BE2C (cell line): ENCODE data around the gene CILP. TPM values are rescaled to one million over a fixed set of nuclear protein-coding genes. Genes with fewer than 3 reads are reported as not detected.

Experiments
- DNase-seq: peaks from one replicate; pipeline ENCODE4 v3.0.0-alpha.2; 2020
- H3K27me3 ChIP-seq: fragments of 250-450 bp; sonication (Bioruptor Pico); 2 replicates; pipeline ENCODE4 v1.5.1; 2020; ENCODE audit warnings: mild to moderate bottlenecking
- H3K36me3 ChIP-seq: fragments of 250-450 bp; sonication (Bioruptor Pico); 2 replicates; pipeline ENCODE4 v1.5.1; 2020; ENCODE audit warnings: mild to moderate bottlenecking
- H3K4me1 ChIP-seq: fragments of 250-450 bp; sonication (Bioruptor Pico); 2 replicates; pipeline ENCODE4 v1.5.1; 2020
- H3K4me3 ChIP-seq: 2 replicates; pipeline ENCODE4 v1.5.1; 2011; ENCODE audit warnings: low read depth, low read length
- H3K9me3 ChIP-seq: fragments of 250-450 bp; sonication (Bioruptor Pico); 2 replicates; pipeline ENCODE4 v1.5.1; 2020
- polyA plus RNA-seq: library from polyadenylated mRNA; unstranded; fragments of >200 nt; gene quantifications from one replicate; pipeline ENCODE4 v1.2.1, GENCODE V29; 2012; ENCODE audit warnings: low read depth, missing spikeins; ENCODE audit not compliant: insufficient read length, insufficient read depth
- TF ChIP-seq, protein P1 (sequence below): IDR thresholded peaks from 2 replicates; pipeline ENCODE4 v1.5.1; 2012; ENCODE audit warnings: mild to moderate bottlenecking, low read depth, low read length

The CILP gene, protein sequence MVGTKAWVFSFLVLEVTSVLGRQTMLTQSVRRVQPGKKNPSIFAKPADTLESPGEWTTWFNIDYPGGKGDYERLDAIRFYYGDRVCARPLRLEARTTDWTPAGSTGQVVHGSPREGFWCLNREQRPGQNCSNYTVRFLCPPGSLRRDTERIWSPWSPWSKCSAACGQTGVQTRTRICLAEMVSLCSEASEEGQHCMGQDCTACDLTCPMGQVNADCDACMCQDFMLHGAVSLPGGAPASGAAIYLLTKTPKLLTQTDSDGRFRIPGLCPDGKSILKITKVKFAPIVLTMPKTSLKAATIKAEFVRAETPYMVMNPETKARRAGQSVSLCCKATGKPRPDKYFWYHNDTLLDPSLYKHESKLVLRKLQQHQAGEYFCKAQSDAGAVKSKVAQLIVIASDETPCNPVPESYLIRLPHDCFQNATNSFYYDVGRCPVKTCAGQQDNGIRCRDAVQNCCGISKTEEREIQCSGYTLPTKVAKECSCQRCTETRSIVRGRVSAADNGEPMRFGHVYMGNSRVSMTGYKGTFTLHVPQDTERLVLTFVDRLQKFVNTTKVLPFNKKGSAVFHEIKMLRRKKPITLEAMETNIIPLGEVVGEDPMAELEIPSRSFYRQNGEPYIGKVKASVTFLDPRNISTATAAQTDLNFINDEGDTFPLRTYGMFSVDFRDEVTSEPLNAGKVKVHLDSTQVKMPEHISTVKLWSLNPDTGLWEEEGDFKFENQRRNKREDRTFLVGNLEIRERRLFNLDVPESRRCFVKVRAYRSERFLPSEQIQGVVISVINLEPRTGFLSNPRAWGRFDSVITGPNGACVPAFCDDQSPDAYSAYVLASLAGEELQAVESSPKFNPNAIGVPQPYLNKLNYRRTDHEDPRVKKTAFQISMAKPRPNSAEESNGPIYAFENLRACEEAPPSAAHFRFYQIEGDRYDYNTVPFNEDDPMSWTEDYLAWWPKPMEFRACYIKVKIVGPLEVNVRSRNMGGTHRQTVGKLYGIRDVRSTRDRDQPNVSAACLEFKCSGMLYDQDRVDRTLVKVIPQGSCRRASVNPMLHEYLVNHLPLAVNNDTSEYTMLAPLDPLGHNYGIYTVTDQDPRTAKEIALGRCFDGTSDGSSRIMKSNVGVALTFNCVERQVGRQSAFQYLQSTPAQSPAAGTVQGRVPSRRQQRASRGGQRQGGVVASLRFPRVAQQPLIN
- 0.52 TPM for polyA plus RNA-seq

DNA sequence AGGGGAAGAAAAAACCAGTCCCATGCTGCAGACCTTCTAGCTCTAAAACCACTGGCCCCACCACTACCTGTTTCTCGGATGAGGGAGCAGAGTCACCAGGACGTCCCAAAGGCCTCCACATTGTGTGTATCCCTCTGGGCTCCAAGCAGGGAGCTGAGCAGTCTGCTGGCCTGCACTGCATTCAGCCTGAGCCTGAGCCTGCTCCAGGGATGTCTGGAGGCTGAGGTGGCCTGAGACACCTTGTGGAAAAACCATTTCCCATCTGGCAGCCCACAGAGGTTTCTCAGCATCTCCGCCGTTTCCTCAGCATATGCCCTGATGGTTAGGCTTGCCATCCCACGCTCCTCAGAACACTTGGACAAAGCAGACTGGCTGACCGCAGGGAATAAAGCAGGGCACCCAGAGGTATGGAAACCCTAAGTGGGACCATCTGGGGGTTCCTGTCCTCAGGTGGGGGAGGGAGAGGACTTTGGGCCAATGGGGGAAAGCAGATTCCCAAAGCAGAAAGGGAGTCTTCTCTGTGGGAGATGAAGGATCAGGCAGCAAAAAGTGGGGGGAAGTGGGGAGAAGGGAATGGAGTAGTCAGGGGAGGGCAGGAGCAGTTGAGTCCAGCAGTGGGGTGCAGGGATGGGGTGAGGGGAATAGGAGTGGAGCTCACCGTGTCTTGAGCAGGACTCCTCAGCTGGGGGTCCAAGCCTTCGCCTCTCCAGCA, at the start of gene CILP:
TSS of gene CILP (minus strand) at position 704 of the 712 bp plus-strand sequence. CDS start 1,718 bp downstream, outside the sequence.
- Histone ChIP-seq H3K9me3 (no peaks in the 10 kb centered on the region), H3K36me3 (no peaks in the 10 kb centered on the region), H3K4me3 (no peak within 1 kb of the TSS), H3K4me1 (peaks cover 16% of the 10 kb centered on the region), H3K27me3 (no peaks in the 10 kb centered on the region)
- no peak for DNase-seq
- TF ChIP-seq, protein P1, sequence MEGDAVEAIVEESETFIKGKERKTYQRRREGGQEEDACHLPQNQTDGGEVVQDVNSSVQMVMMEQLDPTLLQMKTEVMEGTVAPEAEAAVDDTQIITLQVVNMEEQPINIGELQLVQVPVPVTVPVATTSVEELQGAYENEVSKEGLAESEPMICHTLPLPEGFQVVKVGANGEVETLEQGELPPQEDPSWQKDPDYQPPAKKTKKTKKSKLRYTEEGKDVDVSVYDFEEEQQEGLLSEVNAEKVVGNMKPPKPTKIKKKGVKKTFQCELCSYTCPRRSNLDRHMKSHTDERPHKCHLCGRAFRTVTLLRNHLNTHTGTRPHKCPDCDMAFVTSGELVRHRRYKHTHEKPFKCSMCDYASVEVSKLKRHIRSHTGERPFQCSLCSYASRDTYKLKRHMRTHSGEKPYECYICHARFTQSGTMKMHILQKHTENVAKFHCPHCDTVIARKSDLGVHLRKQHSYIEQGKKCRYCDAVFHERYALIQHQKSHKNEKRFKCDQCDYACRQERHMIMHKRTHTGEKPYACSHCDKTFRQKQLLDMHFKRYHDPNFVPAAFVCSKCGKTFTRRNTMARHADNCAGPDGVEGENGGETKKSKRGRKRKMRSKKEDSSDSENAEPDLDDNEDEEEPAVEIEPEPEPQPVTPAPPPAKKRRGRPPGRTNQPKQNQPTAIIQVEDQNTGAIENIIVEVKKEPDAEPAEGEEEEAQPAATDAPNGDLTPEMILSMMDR = no peak

DNA sequence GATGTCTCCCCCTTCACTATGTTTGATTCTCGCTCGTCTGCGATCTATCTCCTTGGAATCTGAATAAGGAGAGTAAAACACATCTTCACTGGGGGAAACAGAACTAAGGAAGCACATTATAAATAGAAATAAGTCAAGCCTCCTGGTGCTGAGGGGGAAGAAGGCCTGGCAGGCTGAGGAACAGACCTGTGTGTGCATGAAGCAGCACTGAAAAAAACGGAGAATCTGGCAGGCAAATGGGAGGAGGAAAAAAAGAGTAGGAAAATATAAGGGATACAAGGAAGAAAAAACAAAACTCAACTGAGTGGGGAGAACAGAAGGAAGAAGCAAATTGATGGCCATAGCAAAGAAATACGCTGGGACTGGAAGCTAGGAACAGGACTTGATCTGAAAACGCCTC, 49.7 kb upstream of the CILP start:
- Histone ChIP-seq H3K27me3 (no peaks in the 10 kb centered on the region), H3K36me3 (peaks cover 22% of the 10 kb centered on the region), H3K4me3 (no peak overlapping the region), H3K4me1 (no peaks in the 10 kb centered on the region), H3K9me3 (no peaks in the 10 kb centered on the region)
- DNase-seq = no peak
- TF ChIP-seq, protein P1 = no peak

GRCh38 chr15:65259367-65259797, 48.1 kb upstream of the CILP start:
- Histone ChIP-seq H3K4me3 (no peak overlapping the region), H3K27me3 (no peaks in the 10 kb centered on the region), H3K4me1 (no peaks in the 10 kb centered on the region), H3K9me3 (no peaks in the 10 kb centered on the region), H3K36me3 (peaks cover 22% of the 10 kb centered on the region)
- TF ChIP-seq, protein P1 = no peak
- no peak for DNase-seq

DNA sequence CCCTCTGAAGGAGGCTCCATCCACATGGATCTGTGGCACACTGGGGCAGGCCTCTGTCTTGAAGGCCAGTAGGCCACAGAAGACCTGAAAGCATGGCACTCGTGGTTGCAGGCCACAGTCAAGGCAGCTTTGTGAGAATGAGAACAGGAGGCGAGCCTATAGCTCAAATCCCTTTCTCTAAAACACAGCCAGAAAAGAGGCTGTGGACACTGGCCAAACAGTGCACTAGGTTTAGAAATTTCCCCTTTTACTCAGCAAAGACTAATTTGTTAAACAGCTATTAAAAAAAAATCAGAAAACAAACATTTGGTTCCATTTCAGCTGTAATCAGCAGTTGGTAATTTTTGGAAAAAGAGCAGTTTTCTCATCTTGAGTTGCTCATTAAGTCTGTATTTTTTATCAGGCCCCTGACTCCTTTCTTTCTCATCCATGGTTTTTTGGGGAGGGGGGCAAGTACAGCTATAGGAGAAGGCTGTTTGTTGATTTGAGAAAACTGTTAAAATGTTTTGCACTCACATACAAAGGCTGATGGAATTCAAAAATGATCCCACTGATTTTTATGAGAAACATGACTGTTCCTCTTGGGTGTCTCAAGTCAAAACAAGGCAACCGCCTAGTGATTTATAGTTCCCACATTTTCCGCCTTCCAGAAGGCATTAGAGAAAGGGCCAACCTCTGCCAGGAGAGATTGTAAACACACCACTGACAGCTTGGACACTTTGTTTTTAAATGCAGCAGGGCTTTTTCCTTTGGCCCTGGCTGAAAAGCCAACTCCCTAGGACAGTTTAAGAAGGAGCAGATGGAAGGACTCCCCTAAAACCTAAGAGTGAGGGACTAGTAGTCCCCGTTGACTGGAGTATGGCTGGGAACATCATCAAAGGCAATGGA, 47.3 kb upstream of the CILP start:
- H3K27me3 ChIP-seq = no peaks in the 10 kb centered on the region
- H3K4me1 ChIP-seq = no peaks in the 10 kb centered on the region
- H3K36me3 ChIP-seq = peaks cover 22% of the 10 kb centered on the region
- no peaks in the 10 kb centered on the region for H3K9me3 ChIP-seq
- TF ChIP-seq, protein P1 = no peak
- H3K4me3 ChIP-seq = no peak overlapping the region
- DNase-seq = no peak
